ENCODE results near the gene PTTG1IP.

DNA sequence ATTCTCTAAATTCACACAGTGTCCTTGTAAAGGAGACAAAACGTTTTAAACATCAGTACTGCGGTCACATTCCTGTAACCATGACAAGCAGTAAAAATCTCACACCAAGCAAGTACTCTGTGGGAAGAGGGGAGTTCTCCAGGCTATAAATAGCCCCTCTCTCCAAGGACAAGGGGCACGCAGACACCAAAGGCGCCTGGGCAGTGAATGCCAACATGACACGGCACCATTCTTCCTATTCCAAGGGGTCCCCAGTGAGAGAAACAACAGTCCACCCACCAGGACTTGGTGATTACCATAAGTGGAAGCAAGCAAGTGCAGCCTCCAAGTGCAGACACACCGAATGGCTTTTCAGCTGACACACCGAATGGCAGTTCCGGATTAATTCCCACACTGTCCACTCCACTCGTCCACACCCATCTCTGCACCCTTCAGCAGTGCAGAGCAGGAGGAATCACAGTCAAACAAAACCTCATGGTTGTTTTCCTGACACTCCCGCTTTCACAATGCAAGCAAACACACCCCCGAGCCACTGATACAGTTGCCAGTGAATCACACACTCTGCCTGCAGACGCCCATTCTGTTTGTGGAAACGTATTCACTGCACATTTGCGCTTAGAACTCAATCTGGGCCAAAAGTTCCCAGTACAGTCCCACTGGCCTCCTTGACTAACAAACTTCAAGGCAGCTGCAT, 1.8 kb downstream of the PTTG1IP start:
- no peak for TF ChIP-seq SIN3A (IDR thresholded peaks at IDR 0.05; ENCODE audit: borderline replicate concordance, low read depth, low read length)
- TF ChIP-seq, protein P1, sequence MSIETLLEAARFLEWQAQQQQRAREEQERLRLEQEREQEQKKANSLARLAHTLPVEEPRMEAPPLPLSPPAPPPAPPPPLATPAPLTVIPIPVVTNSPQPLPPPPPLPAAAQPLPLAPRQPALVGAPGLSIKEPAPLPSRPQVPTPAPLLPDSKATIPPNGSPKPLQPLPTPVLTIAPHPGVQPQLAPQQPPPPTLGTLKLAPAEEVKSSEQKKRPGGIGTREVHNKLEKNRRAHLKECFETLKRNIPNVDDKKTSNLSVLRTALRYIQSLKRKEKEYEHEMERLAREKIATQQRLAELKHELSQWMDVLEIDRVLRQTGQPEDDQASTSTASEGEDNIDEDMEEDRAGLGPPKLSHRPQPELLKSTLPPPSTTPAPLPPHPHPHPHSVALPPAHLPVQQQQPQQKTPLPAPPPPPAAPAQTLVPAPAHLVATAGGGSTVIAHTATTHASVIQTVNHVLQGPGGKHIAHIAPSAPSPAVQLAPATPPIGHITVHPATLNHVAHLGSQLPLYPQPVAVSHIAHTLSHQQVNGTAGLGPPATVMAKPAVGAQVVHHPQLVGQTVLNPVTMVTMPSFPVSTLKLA (IDR thresholded peaks at IDR 0.05): no peak
- TF ChIP-seq, protein P2, sequence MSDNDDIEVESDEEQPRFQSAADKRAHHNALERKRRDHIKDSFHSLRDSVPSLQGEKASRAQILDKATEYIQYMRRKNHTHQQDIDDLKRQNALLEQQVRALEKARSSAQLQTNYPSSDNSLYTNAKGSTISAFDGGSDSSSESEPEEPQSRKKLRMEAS (IDR thresholded peaks at IDR 0.05): no peak
- no peak for TF ChIP-seq YY1 (IDR thresholded peaks at IDR 0.05; ENCODE audit: insufficient read depth, insufficient replicate concordance, low read depth, low read length)
- no peak for TF ChIP-seq ZNF335 (CRISPR knock-in tag; IDR thresholded peaks at IDR 0.05)
- peak; percentile 57; the same call in 1 of the 3 replicates for TF ChIP-seq MXI1 (IDR thresholded peaks at IDR 0.05; ENCODE audit: borderline replicate concordance, low read depth, low read length)
- peak in 1 of 2 experiments; percentile 29; a peak in 2 of 4 replicates for TF ChIP-seq POLR2A (IDR thresholded peaks at IDR 0.05; ENCODE audit: insufficient read depth in 1 of 2, low read depth in 2 of 2, low read length in 2 of 2)

All from HepG2 (cell line).